Activated CD8-positive, alpha-beta T cell treated with anti-CD3 and anti-CD28 coated beads for 36 hours (primary cell): Measurements from ENCODE around the gene NAA15. TPM values are rescaled to one million over a fixed set of nuclear protein-coding genes. Genes with fewer than 3 reads are reported as not detected.

Experiments
- ATAC-seq: fragments of 200-7000 bp; cut with Tn5 transposase; one replicate; pipeline ENCODE4 v1.10.0; 2021; ENCODE audit warnings: mild to moderate bottlenecking, moderate library complexity
- CTCF ChIA-PET: fragments of 350-600 bp; sonication (Branson Sonifier 250); formaldehyde crosslinking; loops from one replicate; lab custom pipeline; 2021; ENCODE audit warnings: antibody characterized with exemption; lab: Charles Lee
- POLR2A ChIA-PET: fragments of 350-600 bp; sonication (Branson Sonifier 250); formaldehyde crosslinking; loops from one replicate; lab custom pipeline; 2021; ENCODE audit warnings: antibody characterized with exemption; lab: Charles Lee
- DNase-seq: peaks from one replicate; pipeline ENCODE4 v3.0.0-alpha.2; 2020
- H3K27ac Mint-ChIP-seq: one replicate; pipeline ENCODE4 v1.8.0; 2021; ENCODE audit warnings: mild to moderate bottlenecking, mixed read lengths
- H3K27me3 Mint-ChIP-seq: one replicate; pipeline ENCODE4 v1.8.0; 2021; ENCODE audit warnings: mixed read lengths
- H3K36me3 Mint-ChIP-seq: one replicate; pipeline ENCODE4 v1.8.0; 2021; ENCODE audit warnings: low read depth, mixed read lengths
- H3K4me1 Mint-ChIP-seq: one replicate; pipeline ENCODE4 v1.8.0; 2021; ENCODE audit warnings: low read depth, mixed read lengths
- H3K4me3 Mint-ChIP-seq: one replicate; pipeline ENCODE4 v1.8.0; 2021; ENCODE audit warnings: mild to moderate bottlenecking, moderate library complexity, mixed read lengths
- H3K9me3 Mint-ChIP-seq: one replicate; pipeline ENCODE4 v1.8.0; 2021; ENCODE audit warnings: mixed read lengths
- CTCF ChIP-seq: fragments of 200-600 bp; IDR thresholded peaks from one replicate; pipeline ENCODE4 v1.8.0; 2022; ENCODE audit warnings: antibody characterized with exemption, mild to moderate bottlenecking
- intact Hi-C: fragments of 100-400 bp; cut with micrococcal nuclease; formaldehyde crosslinking; loops from one replicate; pipeline ENCODE4 v1.10.0; 2022
- total RNA-seq, 2 experiments: library from RNA; stranded (reverse); gene quantifications; one replicate each; pipeline ENCODE4 v1.2.3, GENCODE V29; 2021

The NAA15 gene
- total RNA-seq, 2 experiments from 2014 or later, result 113 to 114 TPM

DNA sequence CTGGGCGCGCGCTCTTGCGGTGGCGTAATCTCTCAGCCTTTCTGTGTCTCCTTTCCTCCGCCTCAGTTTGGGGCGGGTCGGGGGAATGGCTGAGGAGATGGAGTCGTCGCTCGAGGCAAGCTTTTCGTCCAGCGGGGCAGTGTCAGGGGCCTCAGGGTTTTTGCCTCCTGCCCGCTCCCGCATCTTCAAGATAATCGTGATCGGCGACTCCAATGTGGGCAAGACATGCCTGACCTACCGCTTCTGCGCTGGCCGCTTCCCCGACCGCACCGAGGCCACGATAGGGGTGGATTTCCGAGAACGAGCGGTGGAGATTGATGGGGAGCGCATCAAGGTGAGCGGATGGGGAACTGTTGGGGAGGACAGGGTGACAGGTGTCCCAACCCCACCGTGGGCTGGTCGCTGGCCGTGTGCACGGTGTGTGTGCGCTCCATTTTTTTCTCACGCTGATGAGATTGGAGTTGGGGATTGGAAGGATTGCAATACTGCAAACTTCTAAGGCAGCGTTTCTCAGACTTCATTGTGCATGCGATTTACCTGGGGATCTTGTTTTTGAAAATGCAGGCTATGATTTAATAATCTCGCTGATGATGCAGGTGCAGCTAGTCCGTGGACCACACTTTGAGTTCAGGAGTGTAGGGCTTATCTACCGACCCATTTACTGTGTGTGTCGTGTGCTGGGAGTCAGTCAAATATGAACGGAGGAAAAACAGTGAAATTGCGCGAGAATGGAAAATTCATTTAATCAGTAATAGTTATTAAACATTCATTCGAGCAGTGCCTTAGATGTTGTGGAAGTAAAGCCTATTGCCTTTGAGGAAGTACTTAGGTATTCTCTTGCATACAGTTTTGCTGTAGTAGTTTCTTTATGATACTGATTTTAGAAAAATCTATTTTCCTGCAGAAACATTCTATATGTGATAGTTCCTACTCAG is 153.1 kb downstream of the NAA15 start, which contains the start of gene RAB33B:
Gene RAB33B (plus strand): TSS at position 11 of the 935 bp plus-strand sequence. CDS start 75 bp downstream, at position 86.
- no peak for TF ChIP-seq CTCF
- peaks cover 8% of the 10 kb centered on the region for H3K36me3 Mint-ChIP-seq
- ChIA-PET CTCF (no interaction called here), POLR2A (interaction anchor here (1.2 to 2.5 kb wide), 2 partner anchors 13 to 102 kb away, joined by 4 to 14 read pairs; partner anchors contain the start of gene SETD7)
- H3K4me3 Mint-ChIP-seq, result peak within 1 kb of the TSS; percentile 91
- intact Hi-C loops, result loop anchor here (10.0 kb wide), 1 partner anchor 370 kb away; no protein-coding TSS in a partner anchor
- H3K27me3 Mint-ChIP-seq, result no peaks in the 10 kb centered on the region
- no peaks in the 10 kb centered on the region for H3K9me3 Mint-ChIP-seq
- DNase-seq, result no peak
- H3K27ac Mint-ChIP-seq, result peak within 1 kb of the TSS; percentile 98
- no peak for ATAC-seq
- peaks cover 57% of the 10 kb centered on the region for H3K4me1 Mint-ChIP-seq

DNA sequence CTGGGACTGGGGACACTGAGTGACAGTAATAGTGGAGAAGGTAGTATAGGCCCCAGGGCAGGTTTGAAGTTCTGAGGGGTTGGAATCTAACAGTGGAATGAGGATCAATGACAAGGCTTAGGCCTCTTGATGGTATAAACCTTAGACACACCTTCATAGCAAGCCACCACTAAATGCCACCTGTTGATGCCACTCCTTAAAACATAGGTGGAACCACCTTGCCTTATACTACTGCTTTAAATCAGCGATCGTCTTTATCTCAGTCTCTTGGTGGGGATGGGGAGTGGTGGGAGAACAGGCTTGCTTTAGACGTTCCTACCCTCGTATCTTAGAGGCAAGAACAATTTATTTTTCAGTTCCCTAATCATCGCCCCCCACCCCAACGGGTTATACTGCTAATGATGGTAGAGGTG is 153.8 kb downstream of the NAA15 start:
- Mint-ChIP-seq H3K4me1 (peaks cover 62% of the 10 kb centered on the region), H3K27me3 (no peaks in the 10 kb centered on the region), H3K27ac (no peak overlapping the region), H3K36me3 (peaks cover 8% of the 10 kb centered on the region), H3K4me3 (peak overlapping the region; percentile 91), H3K9me3 (no peaks in the 10 kb centered on the region)
- CTCF ChIA-PET, result no interaction called here
- DNase-seq, result no peak
- intact Hi-C loops, result loop anchor here (10.0 kb wide), 1 partner anchor 370 kb away; no protein-coding TSS in a partner anchor
- POLR2A ChIA-PET, result interaction anchor here (2.5 kb wide), 1 partner anchor 101 kb away, joined by 14 read pairs; the partner anchor contains the start of gene SETD7
- ATAC-seq, result no peak
- no peak for TF ChIP-seq CTCF

GRCh38 chr4:139457318-139457717 is 156.0 kb downstream of the NAA15 start:
- ATAC-seq, result no peak
- no peak for TF ChIP-seq CTCF
- H3K27ac Mint-ChIP-seq, result no peak overlapping the region
- no peak for DNase-seq
- no peaks in the 10 kb centered on the region for H3K9me3 Mint-ChIP-seq
- ChIA-PET POLR2A (no interaction called here), CTCF (no interaction called here)
- peaks cover 9% of the 10 kb centered on the region for H3K36me3 Mint-ChIP-seq
- intact Hi-C loops, result loop anchor here (10.0 kb wide), 1 partner anchor 373 kb away; no protein-coding TSS in a partner anchor
- H3K4me1 Mint-ChIP-seq, result peaks cover 60% of the 10 kb centered on the region
- no peaks in the 10 kb centered on the region for H3K27me3 Mint-ChIP-seq
- no peak overlapping the region for H3K4me3 Mint-ChIP-seq

DNA sequence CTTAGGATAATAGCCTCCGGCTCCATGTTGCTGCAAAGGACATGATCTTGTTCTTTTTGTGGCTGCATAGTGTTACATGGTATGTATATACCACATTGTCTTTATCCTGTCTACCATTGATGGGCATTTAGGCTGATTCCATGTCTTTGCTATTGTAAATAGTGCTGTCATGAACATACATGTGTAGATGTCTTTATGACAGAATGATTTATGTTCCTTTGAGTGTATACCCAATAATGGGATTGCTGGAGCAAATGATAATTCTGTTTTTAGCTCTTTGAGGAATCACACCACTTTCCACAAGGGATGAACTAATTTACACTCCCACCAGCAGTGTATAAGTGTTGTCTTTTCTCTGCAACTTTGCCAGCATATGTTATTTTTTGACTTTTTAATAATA is 157.2 kb downstream of the NAA15 start:
- H3K4me3 Mint-ChIP-seq, result no peak overlapping the region
- intact Hi-C loops, result loop anchor here (10.0 kb wide), 1 partner anchor 374 kb away; no protein-coding TSS in a partner anchor
- TF ChIP-seq CTCF, result no peak

DNA sequence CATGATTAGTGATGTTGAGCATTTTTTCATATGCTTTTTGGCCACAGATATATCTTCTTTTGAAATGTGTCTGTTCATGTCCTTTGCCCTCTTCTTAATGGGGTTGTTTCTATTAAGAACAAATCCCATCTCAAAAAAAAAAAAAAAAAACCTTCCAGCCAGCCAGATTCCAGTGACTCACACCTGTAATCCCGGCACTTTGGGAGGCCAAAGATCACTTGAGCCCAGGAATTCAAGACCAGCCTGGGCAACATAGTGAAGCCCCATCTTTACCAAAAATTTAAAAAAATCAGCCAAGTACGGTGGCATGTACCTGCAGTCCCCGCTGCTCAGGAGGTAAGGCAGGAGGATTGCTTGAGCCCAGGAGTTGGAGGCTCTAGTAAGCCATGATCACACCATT is 157.7 kb downstream of the NAA15 start:
- Mint-ChIP-seq H3K27me3 (no peaks in the 10 kb centered on the region), H3K4me1 (peaks cover 54% of the 10 kb centered on the region), H3K4me3 (no peak overlapping the region), H3K27ac (no peak overlapping the region), H3K9me3 (no peaks in the 10 kb centered on the region), H3K36me3 (peaks cover 13% of the 10 kb centered on the region)
- CTCF ChIA-PET, result no interaction called here
- ATAC-seq (no peak), DNase-seq (no peak)
- intact Hi-C loops, result loop anchor here (10.0 kb wide), 1 partner anchor 374 kb away; no protein-coding TSS in a partner anchor
- POLR2A ChIA-PET, result no interaction called here
- no peak for TF ChIP-seq CTCF

More for the DNA sequence above, 157.2 kb downstream of the NAA15 start:
- peaks cover 53% of the 10 kb centered on the region for H3K4me1 Mint-ChIP-seq
- H3K9me3 Mint-ChIP-seq, result no peaks in the 10 kb centered on the region
- no peak overlapping the region for H3K27ac Mint-ChIP-seq
- ChIA-PET POLR2A (no interaction called here), CTCF (no interaction called here)
- DNase-seq, result no peak
- no peaks in the 10 kb centered on the region for H3K27me3 Mint-ChIP-seq
- no peak for ATAC-seq
- peaks cover 13% of the 10 kb centered on the region for H3K36me3 Mint-ChIP-seq
